Endodermal cell (in vitro differentiated cells): ENCODE results near the gene SLC5A9. TPM values are rescaled to one million over a fixed set of nuclear protein-coding genes. Genes with fewer than 3 reads are reported as not detected.

Experiments used
- DNase-seq: peaks from one replicate; pipeline ENCODE4 v3.0.0-alpha.2; 2017
- H3K27ac ChIP-seq: 2 replicates; pipeline ENCODE4 v1.5.1; 2013; ENCODE audit warnings: mild to moderate bottlenecking, low read depth, low read length, moderate library complexity
- H3K27me3 ChIP-seq: 2 replicates; pipeline ENCODE4 v1.6.1; 2013; ENCODE audit warnings: mild to moderate bottlenecking, low read length, moderate library complexity; ENCODE audit not compliant: insufficient read depth, control insufficient read depth, poor library complexity, severe bottlenecking
- H3K36me3 ChIP-seq: 2 replicates; pipeline ENCODE4 v1.7.0; 2013; ENCODE audit warnings: mild to moderate bottlenecking, low read length, moderate library complexity; ENCODE audit not compliant: control insufficient read depth, insufficient read depth
- H3K4me1 ChIP-seq: one replicate; pipeline ENCODE4 v1.7.0; 2013; ENCODE audit warnings: low read length; ENCODE audit not compliant: control insufficient read depth, insufficient read depth
- H3K4me3 ChIP-seq: 2 replicates; pipeline ENCODE4 v1.5.1; 2013; ENCODE audit warnings: mild to moderate bottlenecking, low read length, moderate library complexity
- H3K9ac ChIP-seq: 2 replicates; pipeline ENCODE4 v1.6.1; 2013; ENCODE audit warnings: mild to moderate bottlenecking, low read length, moderate library complexity; ENCODE audit not compliant: poor library complexity, severe bottlenecking; ENCODE audit errors: extremely low read depth
- H3K9me3 ChIP-seq: 2 replicates; pipeline ENCODE4 v1.6.1; 2013; ENCODE audit warnings: mild to moderate bottlenecking, low read length, moderate library complexity; ENCODE audit not compliant: control insufficient read depth
- H3K27ac Mint-ChIP-seq: 2 replicates; pipeline ENCODE4 v1.8.0; 2020; ENCODE audit warnings: mixed read lengths
- H3K27me3 Mint-ChIP-seq: 2 replicates; pipeline ENCODE4 v1.8.0; 2021; ENCODE audit warnings: mild to moderate bottlenecking, mixed read lengths; ENCODE audit not compliant: insufficient read depth
- H3K36me3 Mint-ChIP-seq: 2 replicates; pipeline ENCODE4 v1.8.0; 2020; ENCODE audit warnings: low read depth, mixed read lengths
- H3K4me1 Mint-ChIP-seq: 2 replicates; pipeline ENCODE4 v1.8.0; 2020; ENCODE audit warnings: mixed read lengths
- H3K4me3 Mint-ChIP-seq: 2 replicates; pipeline ENCODE4 v1.8.0; 2020; ENCODE audit warnings: mild to moderate bottlenecking, moderate library complexity, mixed read lengths
- H3K9me3 Mint-ChIP-seq: 2 replicates; pipeline ENCODE4 v1.8.0; 2020; ENCODE audit warnings: mild to moderate bottlenecking, mixed read lengths
- WGBS, 2 experiments: methylation state at CpG; one replicate each; pipeline versions ENCODE4 v1.1.5 to v1.1.7; 2013; ENCODE audit warnings: missing lambda C conversion rate in 2 of 2, mixed read lengths in 1 of 2; ENCODE audit not compliant: insufficient coverage in 1 of 2, insufficient read length in 1 of 2; 5-methylcytosine and 5-hydroxymethylcytosine counted together
- total RNA-seq, 2 donors: library from RNA; stranded (reverse); fragmentation: NEBNext Ultra II Directional in 1 of 2; extraction: Animal tissue kit (Norgen Biotek cat#: 25700) in 1 of 2; gene quantifications; 2 replicates in 1 of 2; 3 replicates in 1 of 2; pipeline ENCODE4 v1.2.1, GENCODE V29; 2021
- TF ChIP-seq, protein P1 (sequence below): fragments of 200-600 bp; sonication (generic); conservative IDR thresholded peaks from 2 replicates; pipeline ENCODE4 v1.5.0; 2021; ENCODE audit warnings: antibody characterized with exemption, mild to moderate bottlenecking

The SLC5A9 gene
- total RNA-seq, 2 donors from 2014 or later = 52.4 to 114 TPM

DNA sequence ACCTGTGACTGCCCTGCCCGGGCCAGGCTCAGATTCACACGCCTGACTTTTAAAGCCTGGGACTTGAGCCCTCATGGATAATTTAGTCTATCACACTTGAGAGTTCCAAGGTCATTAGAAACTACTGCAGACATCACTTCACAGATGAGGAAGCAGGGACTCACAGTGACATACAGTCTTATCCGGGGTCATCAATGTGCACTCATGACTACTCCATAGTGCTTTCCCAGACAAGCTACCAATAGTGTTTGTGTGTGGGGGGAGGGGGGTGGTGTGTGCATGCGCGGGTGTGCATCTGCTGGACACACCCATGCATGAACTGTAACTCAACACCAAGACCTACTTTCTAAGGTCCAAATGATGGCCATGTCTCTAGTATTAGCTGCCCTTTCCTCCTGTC is 16.1 kb upstream of the SLC5A9 start:
- WGBS, 2 experiments = 91 to 96% methylated on average over 2 to 3 of the region's 5 CpGs
- no peak overlapping the region for H3K27ac Mint-ChIP-seq

DNA sequence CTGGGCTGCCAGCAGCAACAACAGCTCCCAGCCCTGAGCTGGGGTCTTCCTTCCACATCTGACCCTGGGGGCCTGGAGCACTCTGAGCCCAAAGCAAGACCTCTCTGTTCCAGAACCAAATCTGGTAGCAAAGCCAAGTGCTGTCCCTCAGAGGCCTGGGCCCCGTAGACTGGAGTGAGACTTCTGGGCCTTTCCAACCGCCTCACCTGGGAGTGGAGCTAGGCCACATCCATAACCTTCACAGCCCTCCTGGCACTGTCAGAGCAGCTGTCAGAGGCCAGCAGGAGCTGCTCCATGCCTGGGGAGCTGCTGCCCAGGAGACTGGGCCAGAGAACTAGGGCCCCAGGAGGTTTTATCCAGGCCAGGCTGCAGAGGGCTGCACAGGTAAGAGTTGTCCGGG is 15.4 kb upstream of the SLC5A9 start:
- Histone ChIP-seq H3K9ac (no peak overlapping the region), H3K27ac (no peak overlapping the region), H3K9me3 (no peaks in the 10 kb centered on the region), H3K4me3 (no peak overlapping the region), H3K27me3 (no peaks in the 10 kb centered on the region), H3K4me1 (peaks cover 3% of the 10 kb centered on the region), H3K36me3 (peaks cover 12% of the 10 kb centered on the region)
- Mint-ChIP-seq H3K27me3 (no peaks in the 10 kb centered on the region), H3K4me3 (no peak overlapping the region), H3K4me1 (peaks cover 67% of the 10 kb centered on the region), H3K9me3 (no peaks in the 10 kb centered on the region), H3K36me3 (peaks cover 19% of the 10 kb centered on the region), H3K27ac (no peak overlapping the region)
- peak; percentile 57 for DNase-seq
- WGBS, 2 experiments = 94 to 100% methylated on average over 3 of the region's 3 CpGs
- TF ChIP-seq, protein P1, sequence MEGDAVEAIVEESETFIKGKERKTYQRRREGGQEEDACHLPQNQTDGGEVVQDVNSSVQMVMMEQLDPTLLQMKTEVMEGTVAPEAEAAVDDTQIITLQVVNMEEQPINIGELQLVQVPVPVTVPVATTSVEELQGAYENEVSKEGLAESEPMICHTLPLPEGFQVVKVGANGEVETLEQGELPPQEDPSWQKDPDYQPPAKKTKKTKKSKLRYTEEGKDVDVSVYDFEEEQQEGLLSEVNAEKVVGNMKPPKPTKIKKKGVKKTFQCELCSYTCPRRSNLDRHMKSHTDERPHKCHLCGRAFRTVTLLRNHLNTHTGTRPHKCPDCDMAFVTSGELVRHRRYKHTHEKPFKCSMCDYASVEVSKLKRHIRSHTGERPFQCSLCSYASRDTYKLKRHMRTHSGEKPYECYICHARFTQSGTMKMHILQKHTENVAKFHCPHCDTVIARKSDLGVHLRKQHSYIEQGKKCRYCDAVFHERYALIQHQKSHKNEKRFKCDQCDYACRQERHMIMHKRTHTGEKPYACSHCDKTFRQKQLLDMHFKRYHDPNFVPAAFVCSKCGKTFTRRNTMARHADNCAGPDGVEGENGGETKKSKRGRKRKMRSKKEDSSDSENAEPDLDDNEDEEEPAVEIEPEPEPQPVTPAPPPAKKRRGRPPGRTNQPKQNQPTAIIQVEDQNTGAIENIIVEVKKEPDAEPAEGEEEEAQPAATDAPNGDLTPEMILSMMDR = no peak

More for the DNA sequence above, 16.1 kb upstream of the SLC5A9 start:
- no peak for DNase-seq
- H3K9me3 Mint-ChIP-seq = no peaks in the 10 kb centered on the region
- peaks cover 61% of the 10 kb centered on the region for H3K4me1 Mint-ChIP-seq
- Histone ChIP-seq H3K4me1 (peaks cover 3% of the 10 kb centered on the region), H3K27me3 (no peaks in the 10 kb centered on the region), H3K9ac (no peak overlapping the region), H3K9me3 (no peaks in the 10 kb centered on the region), H3K36me3 (peaks cover 12% of the 10 kb centered on the region), H3K27ac (no peak overlapping the region), H3K4me3 (no peak overlapping the region)
- TF ChIP-seq, protein P1 = no peak
- H3K36me3 Mint-ChIP-seq = peaks cover 19% of the 10 kb centered on the region
- H3K4me3 Mint-ChIP-seq = no peak overlapping the region
- H3K27me3 Mint-ChIP-seq = no peaks in the 10 kb centered on the region

- Mint-ChIP-seq H3K27ac (peak overlapping the region; percentile 82), H3K9me3 (no peaks in the 10 kb centered on the region), H3K27me3 (no peaks in the 10 kb centered on the region), H3K4me1 (peaks cover 67% of the 10 kb centered on the region), H3K4me3 (no peak overlapping the region), H3K36me3 (peaks cover 22% of the 10 kb centered on the region)
- TF ChIP-seq, protein P1 = no peak
- Histone ChIP-seq H3K9me3 (no peaks in the 10 kb centered on the region), H3K4me1 (peaks cover 3% of the 10 kb centered on the region), H3K4me3 (no peak overlapping the region), H3K9ac (no peak overlapping the region), H3K27me3 (no peaks in the 10 kb centered on the region), H3K36me3 (peaks cover 12% of the 10 kb centered on the region), H3K27ac (no peak overlapping the region)
- peak; percentile 50 for DNase-seq
- 62 to 88% methylated on average over 1 to 3 of the region's 3 CpGs for WGBS, 2 experiments
Observed at GRCh38 chr1:48207536-48208075, 14.9 kb upstream of the SLC5A9 start.
